WERI-Rb-1 (cell line): ENCODE data around the gene DIAPH3.
"Not testable (repeated sequence)": the region's sequence is repeated elsewhere in the genome, so short reads cannot be mapped to it uniquely, and the experiment has no call there.

ENCODE experiments used
- DNase-seq: peaks from one replicate; pipeline ENCODE4 v3.0.0-alpha.2; 2020
- H3K27ac ChIP-seq: fragments of 250-450 bp; sonication (Bioruptor Pico); 2 replicates; pipeline ENCODE4 v1.5.1; 2020; ENCODE audit warnings: mild to moderate bottlenecking, moderate library complexity
- H3K27me3 ChIP-seq: fragments of 250-450 bp; sonication (Bioruptor Pico); 2 replicates; pipeline ENCODE4 v1.5.1; 2021; ENCODE audit warnings: mild to moderate bottlenecking, low read depth, moderate library complexity; ENCODE audit not compliant: insufficient read depth, severe bottlenecking
- H3K36me3 ChIP-seq: fragments of 250-450 bp; sonication (Bioruptor Pico); 2 replicates; pipeline ENCODE4 v1.5.1; 2020; ENCODE audit warnings: mild to moderate bottlenecking, moderate library complexity
- H3K4me3 ChIP-seq: 2 replicates; pipeline ENCODE4 v1.5.1; 2011; ENCODE audit warnings: low read depth, mild to moderate bottlenecking, control low read depth, low read length
- H3K9me3 ChIP-seq: fragments of 250-450 bp; sonication (Bioruptor Pico); 2 replicates; pipeline ENCODE4 v1.5.1; 2021; ENCODE audit warnings: mild to moderate bottlenecking, moderate library complexity; ENCODE audit not compliant: severe bottlenecking
- CTCF ChIP-seq: IDR thresholded peaks from 2 replicates; pipeline ENCODE4 v1.5.1; 2011; ENCODE audit warnings: low read depth, mild to moderate bottlenecking, control low read depth, inconsistent platforms, low read length

DIAPH3 gene

GRCh38 chr13:60090574-60090973, 73.2 kb downstream of the DIAPH3 start:
- DNase-seq, result no peak
- Histone ChIP-seq H3K27ac (no peak overlapping the region), H3K36me3 (no peaks in the 10 kb centered on the region), H3K4me3 (no peak overlapping the region), H3K27me3 (no peaks in the 10 kb centered on the region), H3K9me3 (no peaks in the 10 kb centered on the region)
- no peak for TF ChIP-seq CTCF

- not testable (repeated sequence) for H3K4me3 ChIP-seq, H3K27me3 ChIP-seq, H3K36me3 ChIP-seq, DNase-seq, H3K9me3 ChIP-seq, H3K27ac ChIP-seq
Measured at GRCh38 chr13:60083780-60084179, 79.9 kb downstream of the DIAPH3 start.

DNA sequence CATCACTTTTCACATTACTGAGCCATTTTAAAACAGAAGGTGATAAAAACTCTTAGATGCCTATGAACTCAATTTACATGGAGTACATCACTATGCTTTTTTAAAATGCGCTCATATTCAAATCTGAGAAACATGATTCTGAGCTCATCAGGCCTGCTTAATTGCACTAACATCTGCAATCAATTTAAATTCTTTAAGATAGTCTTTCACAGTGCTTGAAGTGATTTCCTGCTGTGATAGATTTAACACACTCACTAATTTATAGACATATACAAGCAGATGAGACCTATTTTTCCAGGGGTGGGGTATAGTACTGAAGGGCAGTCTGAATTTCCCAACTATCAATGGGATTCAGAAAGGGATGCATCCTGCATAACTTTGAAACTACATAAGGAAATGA, 82.9 kb downstream of the DIAPH3 start:
- no peak for DNase-seq
- TF ChIP-seq CTCF, result no peak
- H3K9me3 ChIP-seq, result no peaks in the 10 kb centered on the region
- no peaks in the 10 kb centered on the region for H3K36me3 ChIP-seq
- H3K27me3 ChIP-seq, result no peaks in the 10 kb centered on the region
- no peak overlapping the region for H3K27ac ChIP-seq
- H3K4me3 ChIP-seq, result no peak overlapping the region

DNA sequence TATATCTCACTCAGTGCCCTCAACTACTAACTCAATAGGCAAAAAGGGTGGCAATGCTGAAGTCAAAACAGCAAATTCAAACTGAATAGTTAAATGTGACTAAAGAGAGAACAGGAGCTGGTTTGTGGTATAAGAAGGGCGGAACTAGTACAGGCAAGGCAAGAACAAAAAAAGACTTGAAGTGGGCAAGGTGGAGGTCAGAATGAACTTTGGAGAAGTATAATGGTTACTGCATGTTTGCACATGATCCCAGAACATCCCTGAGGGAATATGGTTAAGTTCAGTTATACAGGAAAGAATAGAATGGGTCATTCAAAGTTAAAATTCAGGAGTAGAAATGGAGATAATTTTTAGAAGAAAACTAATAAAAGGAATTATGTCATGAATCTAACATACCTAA, 85.5 kb downstream of the DIAPH3 start:
- no peak for DNase-seq

DNA sequence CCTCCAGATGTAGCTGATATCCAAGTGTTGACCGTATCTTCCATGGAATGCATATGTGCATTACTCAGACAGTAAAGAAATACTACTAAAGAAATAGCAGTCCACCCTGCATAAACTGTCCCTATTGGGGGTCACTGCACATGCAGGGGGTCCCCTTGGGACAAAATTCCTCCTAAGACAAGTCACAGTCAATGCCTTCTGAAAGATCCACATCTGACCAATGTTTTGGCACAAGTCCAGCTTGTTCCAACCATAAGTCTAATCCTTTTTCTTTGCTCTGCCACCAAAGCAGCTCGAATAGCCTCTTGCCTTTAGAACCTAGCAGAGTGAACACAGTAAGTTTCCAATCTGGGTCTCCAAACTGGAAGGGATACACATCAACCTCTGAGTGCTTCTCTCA, 87.9 kb downstream of the DIAPH3 start:
- no peak for TF ChIP-seq CTCF
- DNase-seq, result no peak
- Histone ChIP-seq H3K27ac (no peak overlapping the region), H3K27me3 (no peaks in the 10 kb centered on the region), H3K4me3 (no peak overlapping the region), H3K9me3 (no peaks in the 10 kb centered on the region), H3K36me3 (no peaks in the 10 kb centered on the region)

More for the DNA sequence above, 85.5 kb downstream of the DIAPH3 start:
- no peak for TF ChIP-seq CTCF
- Histone ChIP-seq H3K36me3 (no peaks in the 10 kb centered on the region), H3K4me3 (no peak overlapping the region), H3K27ac (no peak overlapping the region), H3K9me3 (no peaks in the 10 kb centered on the region), H3K27me3 (no peaks in the 10 kb centered on the region)

- no peak for DNase-seq
- Histone ChIP-seq H3K27ac (no peak overlapping the region), H3K4me3 (no peak overlapping the region), H3K9me3 (no peaks in the 10 kb centered on the region), H3K27me3 (no peaks in the 10 kb centered on the region), H3K36me3 (no peaks in the 10 kb centered on the region)
- TF ChIP-seq CTCF, result no peak
Measured at GRCh38 chr13:60074397-60074796, 89.3 kb downstream of the DIAPH3 start.

GRCh38 chr13:60066226-60066625, 97.5 kb downstream of the DIAPH3 start:
- DNase-seq, result no peak
- no peak for TF ChIP-seq CTCF
- H3K36me3 ChIP-seq, result no peaks in the 10 kb centered on the region
- H3K9me3 ChIP-seq, result no peaks in the 10 kb centered on the region
- no peaks in the 10 kb centered on the region for H3K27me3 ChIP-seq
- no peak overlapping the region for H3K27ac ChIP-seq
- H3K4me3 ChIP-seq, result no peak overlapping the region
